DND-41 (cell line): Measurements from ENCODE around the gene SEMA5A.

Source experiments
- ATAC-seq: fragments of 200-7000 bp; cut with Tn5 transposase; 3 replicates; pipeline ENCODE4 v1.9.1; 2021; ENCODE audit warnings: low read depth; ENCODE audit not compliant: insufficient read depth
- DNase-seq: peaks from one replicate; pipeline ENCODE4 v3.0.0-alpha.2; 2020
- H2AFZ ChIP-seq: 2 replicates; pipeline ENCODE4 v1.6.0; 2012; ENCODE audit warnings: low read depth, low read length
- H3K27ac ChIP-seq: 2 replicates; pipeline ENCODE4 v1.5.1; 2012; ENCODE audit warnings: low read length, inconsistent platforms
- H3K27me3 ChIP-seq: fragments of 200-600 bp; sonication (generic); 2 replicates; pipeline ENCODE4 v1.6.0; 2012; ENCODE audit warnings: low read length, mild to moderate bottlenecking, inconsistent platforms; ENCODE audit not compliant: insufficient read depth, poor library complexity
- H3K36me3 ChIP-seq: 2 replicates; pipeline ENCODE4 v1.5.1; 2012; ENCODE audit warnings: low read length, inconsistent platforms; ENCODE audit not compliant: insufficient read depth
- H3K4me1 ChIP-seq: 2 replicates; pipeline ENCODE4 v1.5.1; 2012; ENCODE audit warnings: mild to moderate bottlenecking, low read length; ENCODE audit not compliant: insufficient read depth
- H3K4me2 ChIP-seq: 2 replicates; pipeline ENCODE4 v1.6.0; 2012; ENCODE audit warnings: mild to moderate bottlenecking, moderate library complexity, low read length, inconsistent platforms; ENCODE audit not compliant: insufficient read depth
- H3K4me3 ChIP-seq, 2 experiments: fragments of 200-600 bp in 1 of 2; shearing (Covaris generic) in 1 of 2; 2 replicates each; pipeline ENCODE4 v1.5.1; 2012 to 2016; ENCODE audit warnings: inconsistent platforms in 2 of 2, low read length in 2 of 2, mild to moderate bottlenecking in 2 of 2, low read depth in 1 of 2, moderate library complexity in 1 of 2
- H3K79me2 ChIP-seq: 2 replicates; pipeline ENCODE4 v1.6.0; 2012; ENCODE audit warnings: low read length, inconsistent platforms; ENCODE audit not compliant: insufficient read depth
- H3K9ac ChIP-seq: 2 replicates; pipeline ENCODE4 v1.6.0; 2012; ENCODE audit warnings: low read depth, mild to moderate bottlenecking, inconsistent platforms, low read length, moderate library complexity
- H3K9me3 ChIP-seq: 2 replicates; pipeline ENCODE4 v1.5.1; 2012; ENCODE audit warnings: low read length, moderate library complexity, mild to moderate bottlenecking, inconsistent platforms; ENCODE audit not compliant: insufficient read depth, severe bottlenecking
- H4K20me1 ChIP-seq: 2 replicates; pipeline ENCODE4 v1.6.0; 2012; ENCODE audit warnings: low read length; ENCODE audit not compliant: insufficient read depth
- EZH2 ChIP-seq: IDR thresholded peaks from 3 replicates; pipeline ENCODE4 v1.6.1; 2012; ENCODE audit warnings: borderline replicate concordance, low read depth, mild to moderate bottlenecking, moderate library complexity, low read length, inconsistent platforms; ENCODE audit not compliant: severe bottlenecking
- TF ChIP-seq, protein P1 (sequence below): IDR thresholded peaks from 2 replicates; pipeline ENCODE4 v1.5.1; 2012; ENCODE audit warnings: borderline replicate concordance, low read length, moderate library complexity, mild to moderate bottlenecking; ENCODE audit not compliant: poor library complexity, severe bottlenecking; ENCODE audit errors: extremely low read depth

Gene SEMA5A

DNA sequence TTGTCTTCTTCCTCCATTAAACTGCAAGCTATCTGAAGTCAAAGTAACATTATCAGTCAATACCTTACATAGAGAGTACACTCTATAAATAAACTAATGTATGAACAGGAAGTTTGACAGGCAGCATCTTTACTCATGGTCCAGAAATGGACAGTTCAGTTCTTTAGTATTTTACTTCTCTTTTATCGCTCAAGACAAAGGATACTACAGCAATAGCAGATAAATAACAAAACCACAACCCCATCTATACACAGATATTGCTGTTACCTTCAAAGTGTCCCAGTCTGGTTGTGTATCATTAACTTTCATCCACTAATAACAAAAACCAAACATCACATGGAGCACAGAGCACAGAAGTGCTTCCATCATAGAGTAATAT, 46.4 kb downstream of the SEMA5A start:
- Histone ChIP-seq H3K27me3 (peaks cover 2% of the 10 kb centered on the region), H3K36me3 (no peaks in the 10 kb centered on the region), H3K4me1 (no peaks in the 10 kb centered on the region), H3K79me2 (no peaks in the 10 kb centered on the region), H4K20me1 (no peaks in the 10 kb centered on the region), H3K27ac (no peak overlapping the region), H3K4me2 (no peak overlapping the region), H2AFZ (no peak overlapping the region), H3K9ac (no peak overlapping the region), H3K9me3 (no peaks in the 10 kb centered on the region), H3K4me3 (no peak overlapping the region)
- DNase-seq (no peak), ATAC-seq (no peak)
- no peak for TF ChIP-seq EZH2
- TF ChIP-seq, protein P1, sequence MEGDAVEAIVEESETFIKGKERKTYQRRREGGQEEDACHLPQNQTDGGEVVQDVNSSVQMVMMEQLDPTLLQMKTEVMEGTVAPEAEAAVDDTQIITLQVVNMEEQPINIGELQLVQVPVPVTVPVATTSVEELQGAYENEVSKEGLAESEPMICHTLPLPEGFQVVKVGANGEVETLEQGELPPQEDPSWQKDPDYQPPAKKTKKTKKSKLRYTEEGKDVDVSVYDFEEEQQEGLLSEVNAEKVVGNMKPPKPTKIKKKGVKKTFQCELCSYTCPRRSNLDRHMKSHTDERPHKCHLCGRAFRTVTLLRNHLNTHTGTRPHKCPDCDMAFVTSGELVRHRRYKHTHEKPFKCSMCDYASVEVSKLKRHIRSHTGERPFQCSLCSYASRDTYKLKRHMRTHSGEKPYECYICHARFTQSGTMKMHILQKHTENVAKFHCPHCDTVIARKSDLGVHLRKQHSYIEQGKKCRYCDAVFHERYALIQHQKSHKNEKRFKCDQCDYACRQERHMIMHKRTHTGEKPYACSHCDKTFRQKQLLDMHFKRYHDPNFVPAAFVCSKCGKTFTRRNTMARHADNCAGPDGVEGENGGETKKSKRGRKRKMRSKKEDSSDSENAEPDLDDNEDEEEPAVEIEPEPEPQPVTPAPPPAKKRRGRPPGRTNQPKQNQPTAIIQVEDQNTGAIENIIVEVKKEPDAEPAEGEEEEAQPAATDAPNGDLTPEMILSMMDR = no peak

DNA sequence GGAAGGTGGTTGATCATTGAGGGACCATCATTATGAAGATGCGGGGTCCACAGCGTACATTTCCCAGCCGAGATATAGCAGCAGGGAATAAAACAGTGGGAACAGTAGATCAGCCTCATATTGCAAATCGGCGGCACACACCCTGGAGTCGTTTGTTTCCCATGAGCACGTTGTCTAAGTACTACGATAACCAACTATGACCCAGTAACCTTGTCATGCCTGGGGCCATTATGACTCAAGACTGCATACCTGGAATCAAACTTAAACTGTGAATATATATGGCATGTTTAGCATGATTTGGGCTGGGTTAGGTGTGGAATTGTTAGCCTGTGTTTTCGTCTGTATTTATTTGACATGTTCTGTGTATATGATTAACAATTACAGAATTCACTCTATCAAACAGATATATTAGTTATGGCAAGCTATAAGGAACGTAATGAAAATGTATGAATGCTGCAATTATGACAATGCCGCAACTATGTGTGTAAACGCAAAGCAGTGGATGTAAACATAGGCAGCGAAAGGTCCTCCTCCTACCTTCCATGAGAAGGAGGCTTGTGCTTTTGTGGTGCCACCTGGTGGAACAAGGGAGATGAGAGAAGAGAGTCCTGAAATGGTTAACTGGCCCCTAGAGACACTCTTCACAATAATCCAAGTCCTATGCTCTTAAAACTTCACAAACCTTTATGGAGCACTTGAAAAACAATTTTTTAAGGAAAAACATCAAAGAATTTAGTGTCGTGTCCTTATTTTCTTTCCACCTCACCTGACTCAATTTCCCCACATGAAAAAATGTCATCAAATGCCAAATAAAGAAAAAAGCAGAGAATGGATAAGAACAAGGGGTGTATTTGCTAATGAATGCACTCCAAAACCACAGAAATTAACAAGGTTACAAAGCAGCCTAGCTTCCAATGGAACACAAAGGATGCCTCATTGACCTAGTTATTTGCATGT, 47.1 kb downstream of the SEMA5A start:
- peak; percentile 18 for DNase-seq
- TF ChIP-seq, protein P1 = peak; percentile 40
- no peak for TF ChIP-seq EZH2
- Histone ChIP-seq H4K20me1 (no peaks in the 10 kb centered on the region), H3K27ac (no peak overlapping the region), H3K79me2 (no peaks in the 10 kb centered on the region), H3K4me2 (no peak overlapping the region), H3K4me1 (no peaks in the 10 kb centered on the region), H3K9me3 (no peaks in the 10 kb centered on the region), H2AFZ (no peak overlapping the region), H3K4me3 (no peak overlapping the region), H3K36me3 (no peaks in the 10 kb centered on the region), H3K9ac (no peak overlapping the region), H3K27me3 (no peaks in the 10 kb centered on the region)
- no peak for ATAC-seq

DNA sequence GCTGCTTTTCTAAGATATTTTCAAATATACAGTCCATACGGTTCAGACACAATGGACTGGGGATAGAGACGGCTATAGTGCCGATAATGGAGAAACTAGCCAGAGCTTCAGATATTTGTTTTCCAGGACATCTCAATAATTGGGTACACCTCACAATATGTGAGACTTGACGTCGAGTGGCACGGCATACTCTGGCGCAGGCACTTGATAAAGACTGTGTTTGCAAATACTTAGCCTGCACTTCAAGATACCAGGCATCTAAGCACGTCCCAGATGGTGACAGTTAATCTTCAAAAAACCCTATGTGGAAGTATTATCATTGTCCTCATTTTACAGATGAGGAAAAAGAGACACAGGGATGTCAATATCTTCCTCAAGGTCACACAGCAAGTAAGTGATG, 48.5 kb downstream of the SEMA5A start:
- ATAC-seq (no peak), DNase-seq (no peak)
- Histone ChIP-seq H3K79me2 (no peaks in the 10 kb centered on the region), H2AFZ (no peak overlapping the region), H3K27ac (no peak overlapping the region), H4K20me1 (no peaks in the 10 kb centered on the region), H3K4me2 (no peak overlapping the region), H3K4me1 (no peaks in the 10 kb centered on the region), H3K4me3 (no peak overlapping the region), H3K9me3 (no peaks in the 10 kb centered on the region), H3K36me3 (no peaks in the 10 kb centered on the region), H3K9ac (no peak overlapping the region), H3K27me3 (no peaks in the 10 kb centered on the region)
- TF ChIP-seq EZH2 = no peak
- TF ChIP-seq, protein P1 = no peak
